Cardiac muscle cell (in vitro differentiated cells and primary cell): Measurements from ENCODE around the gene CSNK1A1L. TPM values are rescaled to one million over a fixed set of nuclear protein-coding genes. Genes with fewer than 3 reads are reported as not detected.

Source experiments
- DNase-seq, 2 donors: peaks; one replicate each; pipeline versions ENCODE4 v3.0.0 to v3.0.0-alpha.2; 2010 to 2017; ENCODE audit warnings: low read depth in 1 of 2, low spot score in 1 of 2
- H3K27ac ChIP-seq: fragments of 200-600 bp; sonication (generic); 2 replicates; pipeline ENCODE4 v1.5.1; 2016
- H3K27me3 ChIP-seq: fragments of 200-600 bp; sonication (generic); 2 replicates; pipeline ENCODE4 v1.6.0; 2016; ENCODE audit warnings: control low read depth
- H3K36me3 ChIP-seq: fragments of 200-600 bp; sonication (generic); 2 replicates; pipeline ENCODE4 v1.5.1; 2016; ENCODE audit warnings: control low read depth
- H3K4me1 ChIP-seq: fragments of 200-600 bp; sonication (generic); 2 replicates; pipeline ENCODE4 v1.8.1; 2017; ENCODE audit warnings: low read depth, mild to moderate bottlenecking, mixed run types
- H3K4me3 ChIP-seq: fragments of 200-600 bp; sonication (generic); 2 replicates; pipeline ENCODE4 v1.5.1; 2016; ENCODE audit warnings: mild to moderate bottlenecking
- H3K9me3 ChIP-seq: fragments of 200-600 bp; sonication (generic); 2 replicates; pipeline ENCODE4 v1.5.1; 2017; ENCODE audit warnings: low read depth, mild to moderate bottlenecking, control low read depth
- polyA plus RNA-seq: library from polyadenylated mRNA; unstranded; fragments of >200 nt; fragmentation: Nextera tagmentation; extraction: Ambion mirVana; gene quantifications from 2 replicates; pipeline ENCODE4 v1.2.1, GENCODE V29; 2016
- total RNA-seq: library from RNA; depleted of rRNA; stranded (reverse); fragments of >200 nt; gene quantifications from 2 replicates; pipeline ENCODE4 v1.2.3, GENCODE V29; 2016
- TF ChIP-seq, protein P1 (sequence below): IDR thresholded peaks from 2 replicates; pipeline ENCODE4 v1.5.1; 2012; ENCODE audit warnings: low read depth, mild to moderate bottlenecking, low read length

Gene CSNK1A1L
- total and polyA plus RNA-seq, 2 experiments from 2014 or later, result not detected

DNA sequence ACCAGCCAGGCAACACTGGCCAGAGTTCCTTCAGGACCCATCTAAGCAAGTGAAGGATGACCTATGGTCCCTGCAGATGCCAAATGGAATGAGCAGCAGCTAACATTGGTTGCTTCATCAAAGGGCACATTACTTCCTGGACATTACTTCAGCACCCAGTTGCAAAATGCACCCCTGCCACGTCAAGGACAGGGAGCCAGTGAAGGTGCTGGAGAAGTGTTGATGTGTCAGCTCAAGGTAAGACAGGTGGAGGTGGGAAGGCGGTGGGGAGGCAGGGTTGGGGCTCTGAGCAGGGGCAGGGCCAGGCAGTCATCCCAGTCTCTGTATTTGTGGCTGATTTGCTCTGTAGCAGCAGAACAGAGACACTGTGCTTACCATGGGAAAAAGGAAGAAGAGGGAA, 14.6 kb downstream of the CSNK1A1L start:
- DNase-seq, result no peak
- Histone ChIP-seq H3K36me3 (no peaks in the 10 kb centered on the region), H3K27ac (no peak overlapping the region), H3K9me3 (no peaks in the 10 kb centered on the region), H3K27me3 (no peaks in the 10 kb centered on the region), H3K4me1 (no peaks in the 10 kb centered on the region), H3K4me3 (no peak overlapping the region)
- TF ChIP-seq, protein P1, sequence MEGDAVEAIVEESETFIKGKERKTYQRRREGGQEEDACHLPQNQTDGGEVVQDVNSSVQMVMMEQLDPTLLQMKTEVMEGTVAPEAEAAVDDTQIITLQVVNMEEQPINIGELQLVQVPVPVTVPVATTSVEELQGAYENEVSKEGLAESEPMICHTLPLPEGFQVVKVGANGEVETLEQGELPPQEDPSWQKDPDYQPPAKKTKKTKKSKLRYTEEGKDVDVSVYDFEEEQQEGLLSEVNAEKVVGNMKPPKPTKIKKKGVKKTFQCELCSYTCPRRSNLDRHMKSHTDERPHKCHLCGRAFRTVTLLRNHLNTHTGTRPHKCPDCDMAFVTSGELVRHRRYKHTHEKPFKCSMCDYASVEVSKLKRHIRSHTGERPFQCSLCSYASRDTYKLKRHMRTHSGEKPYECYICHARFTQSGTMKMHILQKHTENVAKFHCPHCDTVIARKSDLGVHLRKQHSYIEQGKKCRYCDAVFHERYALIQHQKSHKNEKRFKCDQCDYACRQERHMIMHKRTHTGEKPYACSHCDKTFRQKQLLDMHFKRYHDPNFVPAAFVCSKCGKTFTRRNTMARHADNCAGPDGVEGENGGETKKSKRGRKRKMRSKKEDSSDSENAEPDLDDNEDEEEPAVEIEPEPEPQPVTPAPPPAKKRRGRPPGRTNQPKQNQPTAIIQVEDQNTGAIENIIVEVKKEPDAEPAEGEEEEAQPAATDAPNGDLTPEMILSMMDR, result no peak

DNA sequence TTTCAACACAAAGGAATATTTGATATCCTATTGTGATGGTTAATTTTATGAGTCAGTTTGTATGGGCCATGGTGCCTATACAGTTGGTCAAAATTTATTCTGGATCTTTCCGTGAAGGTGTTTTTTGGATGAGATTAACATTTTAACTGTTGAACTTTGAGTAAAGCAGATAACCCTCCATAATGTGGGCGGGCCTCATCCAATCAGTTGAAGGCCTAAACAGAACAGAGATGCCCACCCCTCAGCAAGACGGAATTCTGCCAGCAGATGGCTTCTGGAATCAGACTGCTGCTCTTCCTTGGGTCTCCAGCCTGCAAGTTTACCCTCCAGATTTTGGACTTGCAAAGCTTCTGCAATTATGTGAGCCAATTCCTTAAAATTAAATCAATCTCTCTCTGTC, 16.0 kb downstream of the CSNK1A1L start:
- H3K9me3 ChIP-seq, result no peaks in the 10 kb centered on the region
- no peaks in the 10 kb centered on the region for H3K4me1 ChIP-seq
- no peak overlapping the region for H3K27ac ChIP-seq
- no peaks in the 10 kb centered on the region for H3K27me3 ChIP-seq
- TF ChIP-seq, protein P1, result no peak
- no peak overlapping the region for H3K4me3 ChIP-seq
- no peaks in the 10 kb centered on the region for H3K36me3 ChIP-seq
- DNase-seq, result no peak

DNA sequence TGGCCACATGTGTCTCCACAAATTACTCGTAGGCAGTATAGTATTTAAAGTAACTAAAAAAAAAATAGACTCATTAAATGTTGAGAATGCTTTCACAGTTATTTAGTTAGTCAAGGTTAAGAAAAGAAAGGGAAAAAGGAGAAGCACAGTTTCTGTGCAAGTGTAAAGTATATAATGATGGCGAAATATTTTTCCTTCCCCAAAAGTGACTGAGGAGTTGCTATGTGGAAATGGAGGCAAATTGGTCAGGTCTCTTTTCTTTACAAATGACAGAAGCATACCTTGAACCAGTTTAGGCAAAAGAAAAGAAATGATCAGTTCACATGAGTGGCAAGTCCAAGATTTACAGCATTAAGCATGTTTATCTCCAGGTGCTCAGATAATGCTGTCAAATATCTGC, 18.0 kb downstream of the CSNK1A1L start:
- H3K4me3 ChIP-seq, result no peak overlapping the region
- TF ChIP-seq, protein P1, result no peak

DNA sequence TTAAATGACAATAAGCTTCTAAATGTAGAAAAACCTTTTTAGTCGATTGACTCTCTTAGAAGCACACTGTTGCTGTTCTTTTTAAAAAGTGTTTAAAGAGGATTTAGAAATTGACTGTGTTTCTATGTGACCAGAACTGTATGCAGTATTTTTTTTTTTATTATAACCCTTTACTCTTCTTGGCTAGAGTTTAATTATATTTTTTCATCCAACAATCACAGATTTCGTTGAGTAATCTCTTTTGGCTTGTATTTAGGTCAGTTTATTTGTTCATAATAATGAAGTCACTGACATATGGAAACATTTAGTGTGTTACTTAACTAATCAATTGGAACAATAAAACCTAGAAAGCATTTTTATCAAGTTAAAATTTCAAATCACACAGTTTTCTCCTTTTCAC, 19.9 kb downstream of the CSNK1A1L start:
- H3K36me3 ChIP-seq, result no peaks in the 10 kb centered on the region
- no peak overlapping the region for H3K4me3 ChIP-seq
- no peaks in the 10 kb centered on the region for H3K4me1 ChIP-seq
- TF ChIP-seq, protein P1, result no peak
- H3K27ac ChIP-seq, result no peak overlapping the region
- no peaks in the 10 kb centered on the region for H3K9me3 ChIP-seq
- H3K27me3 ChIP-seq, result no peaks in the 10 kb centered on the region
- no peak for DNase-seq

More for the DNA sequence above, 18.0 kb downstream of the CSNK1A1L start:
- Histone ChIP-seq H3K9me3 (no peaks in the 10 kb centered on the region), H3K27me3 (no peaks in the 10 kb centered on the region), H3K27ac (no peak overlapping the region), H3K36me3 (no peaks in the 10 kb centered on the region), H3K4me1 (no peaks in the 10 kb centered on the region)
- DNase-seq, result no peak

DNA sequence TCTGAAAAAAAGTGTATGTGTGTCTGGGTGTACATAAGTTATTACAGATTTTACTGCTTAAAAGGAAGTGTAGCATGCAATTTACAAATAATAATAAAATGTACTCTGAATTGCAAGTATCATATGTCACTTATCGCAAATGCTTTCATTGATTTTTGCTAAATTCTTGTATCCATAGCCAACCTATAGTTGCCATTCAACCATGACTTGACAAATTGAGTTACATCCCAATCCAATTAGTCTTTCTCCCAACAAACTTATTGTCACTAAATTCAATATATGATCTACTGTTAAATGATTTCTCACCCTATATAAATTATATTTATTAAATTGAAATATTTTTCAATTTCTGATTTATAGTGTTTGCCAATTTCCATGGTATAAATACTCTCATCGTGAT, 28.6 kb downstream of the CSNK1A1L start:
- H3K9me3 ChIP-seq, result no peaks in the 10 kb centered on the region
- DNase-seq, result no peak
- no peaks in the 10 kb centered on the region for H3K36me3 ChIP-seq
- no peak overlapping the region for H3K4me3 ChIP-seq
- H3K27me3 ChIP-seq, result no peaks in the 10 kb centered on the region
- no peak overlapping the region for H3K27ac ChIP-seq
- no peaks in the 10 kb centered on the region for H3K4me1 ChIP-seq
- TF ChIP-seq, protein P1, result no peak

DNA sequence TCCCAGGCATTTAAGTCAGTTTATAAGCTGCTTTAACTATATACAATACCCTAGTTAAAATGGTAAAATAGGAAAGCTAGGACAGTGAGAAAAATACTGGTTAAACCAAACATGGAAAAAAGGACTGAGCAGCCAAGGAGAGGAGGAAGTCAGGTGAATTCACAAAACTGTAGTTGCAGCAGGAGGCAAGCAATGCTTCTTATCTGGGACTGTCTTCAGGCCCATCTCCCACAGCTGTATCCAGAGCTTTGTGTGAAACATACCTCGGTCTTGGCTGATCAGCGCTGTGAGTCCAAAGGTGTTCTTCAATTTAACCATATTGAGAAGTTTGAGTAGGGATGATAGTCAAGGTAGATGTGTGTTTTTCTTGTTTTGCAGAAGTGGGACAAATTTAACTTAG, 30.3 kb downstream of the CSNK1A1L start:
- H3K9me3 ChIP-seq, result no peaks in the 10 kb centered on the region
- no peak for DNase-seq
- H3K4me1 ChIP-seq, result no peaks in the 10 kb centered on the region
- H3K4me3 ChIP-seq, result no peak overlapping the region
- H3K27me3 ChIP-seq, result no peaks in the 10 kb centered on the region
- no peaks in the 10 kb centered on the region for H3K36me3 ChIP-seq
- TF ChIP-seq, protein P1, result no peak
- H3K27ac ChIP-seq, result no peak overlapping the region
